HCT116 (cell line): ENCODE data around the gene WDR88.

ENCODE experiments used
- ELF1 ChIP-seq: IDR thresholded peaks from 2 replicates; pipeline ENCODE4 v1.6.1; 2012; ENCODE audit warnings: low read depth, borderline replicate concordance
- EZH2 ChIP-seq: fragments of 200-600 bp; sonication (generic); IDR thresholded peaks from 2 replicates; pipeline ENCODE4 v1.6.1; 2017; ENCODE audit warnings: antibody characterized with exemption, mixed run types
- EZH2phosphoT487 ChIP-seq: fragments of 200-600 bp; IDR thresholded peaks from 2 replicates; pipeline ENCODE4 v1.6.1; 2018; ENCODE audit warnings: antibody characterized with exemption, borderline replicate concordance
- POLR2A ChIP-seq: IDR thresholded peaks from 2 replicates; pipeline ENCODE4 v1.7.0; 2011; ENCODE audit warnings: borderline replicate concordance; ENCODE audit not compliant: insufficient read depth, insufficient read length; ENCODE audit errors: extremely low read depth
- ZNF274 ChIP-seq: fragments of 200-500 bp; sonication (Bioruptor generic); IDR thresholded peaks from 2 replicates; pipeline ENCODE4 v1.6.1; 2014; ENCODE audit warnings: mild to moderate bottlenecking, low read depth, low read length, inconsistent platforms
- TF ChIP-seq, protein P1 (sequence below): IDR thresholded peaks from 2 replicates; pipeline ENCODE4 v1.6.1; 2012; ENCODE audit warnings: low read depth
- TF ChIP-seq, protein P2 (sequence below), 3 experiments: fragments of 200-600 bp in 1 of 3; sonication (generic) in 1 of 3; IDR thresholded peaks in 2 of 3; conservative IDR thresholded peaks in 1 of 3; 2 replicates each; pipeline ENCODE4 v1.5.1; 2012 to 2017; ENCODE audit warnings: low read depth in 2 of 3, low read length in 2 of 3, antibody characterized with exemption in 1 of 3, borderline replicate concordance in 1 of 3, control low read depth in 1 of 3, mild to moderate bottlenecking in 1 of 3, mixed read lengths in 1 of 3, mixed run types in 1 of 3, moderate library complexity in 1 of 3; ENCODE audit not compliant: insufficient read depth in 1 of 3

DNA sequence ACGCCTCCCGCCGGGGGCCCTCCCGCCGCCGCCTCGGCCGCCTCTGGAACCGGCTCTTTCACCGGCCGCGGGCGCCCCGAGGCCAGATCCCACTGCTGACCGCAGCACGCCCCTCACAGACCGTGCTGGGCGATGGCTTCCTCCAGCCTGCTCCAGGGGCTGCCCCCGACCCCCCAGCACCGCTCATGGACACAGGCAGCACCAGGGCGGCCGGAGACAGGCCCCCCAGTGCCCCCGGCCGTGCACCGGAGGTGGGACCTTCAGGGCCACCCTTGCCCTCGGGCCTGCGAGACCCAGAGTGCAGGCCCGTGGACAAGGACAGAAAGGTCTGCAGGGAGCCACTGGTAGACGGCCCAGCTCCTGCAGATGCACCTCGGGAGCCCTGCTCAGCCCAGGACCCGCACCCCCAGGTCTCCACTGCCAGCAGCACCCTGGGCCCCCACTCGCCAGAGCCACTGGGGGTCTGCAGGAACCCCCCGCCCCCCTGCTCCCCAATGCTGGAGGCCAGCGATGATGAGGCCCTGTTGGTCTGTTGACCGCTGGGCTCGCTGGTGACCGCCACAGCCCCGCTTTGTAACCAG lies 75.2 kb downstream of the WDR88 start:
- no peak for TF ChIP-seq POLR2A
- TF ChIP-seq, protein P1, sequence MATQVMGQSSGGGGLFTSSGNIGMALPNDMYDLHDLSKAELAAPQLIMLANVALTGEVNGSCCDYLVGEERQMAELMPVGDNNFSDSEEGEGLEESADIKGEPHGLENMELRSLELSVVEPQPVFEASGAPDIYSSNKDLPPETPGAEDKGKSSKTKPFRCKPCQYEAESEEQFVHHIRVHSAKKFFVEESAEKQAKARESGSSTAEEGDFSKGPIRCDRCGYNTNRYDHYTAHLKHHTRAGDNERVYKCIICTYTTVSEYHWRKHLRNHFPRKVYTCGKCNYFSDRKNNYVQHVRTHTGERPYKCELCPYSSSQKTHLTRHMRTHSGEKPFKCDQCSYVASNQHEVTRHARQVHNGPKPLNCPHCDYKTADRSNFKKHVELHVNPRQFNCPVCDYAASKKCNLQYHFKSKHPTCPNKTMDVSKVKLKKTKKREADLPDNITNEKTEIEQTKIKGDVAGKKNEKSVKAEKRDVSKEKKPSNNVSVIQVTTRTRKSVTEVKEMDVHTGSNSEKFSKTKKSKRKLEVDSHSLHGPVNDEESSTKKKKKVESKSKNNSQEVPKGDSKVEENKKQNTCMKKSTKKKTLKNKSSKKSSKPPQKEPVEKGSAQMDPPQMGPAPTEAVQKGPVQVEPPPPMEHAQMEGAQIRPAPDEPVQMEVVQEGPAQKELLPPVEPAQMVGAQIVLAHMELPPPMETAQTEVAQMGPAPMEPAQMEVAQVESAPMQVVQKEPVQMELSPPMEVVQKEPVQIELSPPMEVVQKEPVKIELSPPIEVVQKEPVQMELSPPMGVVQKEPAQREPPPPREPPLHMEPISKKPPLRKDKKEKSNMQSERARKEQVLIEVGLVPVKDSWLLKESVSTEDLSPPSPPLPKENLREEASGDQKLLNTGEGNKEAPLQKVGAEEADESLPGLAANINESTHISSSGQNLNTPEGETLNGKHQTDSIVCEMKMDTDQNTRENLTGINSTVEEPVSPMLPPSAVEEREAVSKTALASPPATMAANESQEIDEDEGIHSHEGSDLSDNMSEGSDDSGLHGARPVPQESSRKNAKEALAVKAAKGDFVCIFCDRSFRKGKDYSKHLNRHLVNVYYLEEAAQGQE: no peak
- no peak for TF ChIP-seq ZNF274
- TF ChIP-seq, protein P2, sequence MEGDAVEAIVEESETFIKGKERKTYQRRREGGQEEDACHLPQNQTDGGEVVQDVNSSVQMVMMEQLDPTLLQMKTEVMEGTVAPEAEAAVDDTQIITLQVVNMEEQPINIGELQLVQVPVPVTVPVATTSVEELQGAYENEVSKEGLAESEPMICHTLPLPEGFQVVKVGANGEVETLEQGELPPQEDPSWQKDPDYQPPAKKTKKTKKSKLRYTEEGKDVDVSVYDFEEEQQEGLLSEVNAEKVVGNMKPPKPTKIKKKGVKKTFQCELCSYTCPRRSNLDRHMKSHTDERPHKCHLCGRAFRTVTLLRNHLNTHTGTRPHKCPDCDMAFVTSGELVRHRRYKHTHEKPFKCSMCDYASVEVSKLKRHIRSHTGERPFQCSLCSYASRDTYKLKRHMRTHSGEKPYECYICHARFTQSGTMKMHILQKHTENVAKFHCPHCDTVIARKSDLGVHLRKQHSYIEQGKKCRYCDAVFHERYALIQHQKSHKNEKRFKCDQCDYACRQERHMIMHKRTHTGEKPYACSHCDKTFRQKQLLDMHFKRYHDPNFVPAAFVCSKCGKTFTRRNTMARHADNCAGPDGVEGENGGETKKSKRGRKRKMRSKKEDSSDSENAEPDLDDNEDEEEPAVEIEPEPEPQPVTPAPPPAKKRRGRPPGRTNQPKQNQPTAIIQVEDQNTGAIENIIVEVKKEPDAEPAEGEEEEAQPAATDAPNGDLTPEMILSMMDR (IDR thresholded peaks at IDR 0.05 in 2 of 3, conservative IDR thresholded peaks at IDR 0.05 in 1 of 3; ENCODE audit: borderline replicate concordance in 1 of 3, insufficient read depth in 1 of 3, low read depth in 2 of 3, low read length in 2 of 3): no peak
- TF ChIP-seq EZH2: no peak
- no peak for TF ChIP-seq EZH2phosphoT487
- TF ChIP-seq ELF1: no peak
